Sigmoid colon (tissue), 4 donors: ENCODE measurements around the gene SHANK3.

Source experiments
- EP300 ChIP-seq, 4 donors: sonication (generic); formaldehyde crosslinking; IDR thresholded peaks; one replicate each; pipeline ENCODE4 v1.6.1; 2017; ENCODE audit warnings: antibody characterized with exemption in 4 of 4
- POLR2A ChIP-seq, 2 donors: fragments of 450-650 bp; IDR thresholded peaks; one replicate each; pipeline ENCODE4 v1.6.1; 2016; ENCODE audit warnings: antibody characterized with exemption in 2 of 2, mild to moderate bottlenecking in 2 of 2, moderate library complexity in 2 of 2
- POLR2AphosphoS5 ChIP-seq, 4 donors: sonication (generic); formaldehyde crosslinking; IDR thresholded peaks; one replicate each; pipeline ENCODE4 v1.6.1; 2017; ENCODE audit warnings: antibody characterized with exemption in 4 of 4
- TF ChIP-seq, protein P1 (sequence below), 4 experiments: fragments of 450-650 bp in 3 of 4; fragments of 200-600 bp in 1 of 4; IDR thresholded peaks; one replicate each; pipeline ENCODE4 v1.5.1; 2016 to 2019; ENCODE audit warnings: antibody characterized with exemption in 4 of 4, mild to moderate bottlenecking in 3 of 4, moderate library complexity in 2 of 4

DNA sequence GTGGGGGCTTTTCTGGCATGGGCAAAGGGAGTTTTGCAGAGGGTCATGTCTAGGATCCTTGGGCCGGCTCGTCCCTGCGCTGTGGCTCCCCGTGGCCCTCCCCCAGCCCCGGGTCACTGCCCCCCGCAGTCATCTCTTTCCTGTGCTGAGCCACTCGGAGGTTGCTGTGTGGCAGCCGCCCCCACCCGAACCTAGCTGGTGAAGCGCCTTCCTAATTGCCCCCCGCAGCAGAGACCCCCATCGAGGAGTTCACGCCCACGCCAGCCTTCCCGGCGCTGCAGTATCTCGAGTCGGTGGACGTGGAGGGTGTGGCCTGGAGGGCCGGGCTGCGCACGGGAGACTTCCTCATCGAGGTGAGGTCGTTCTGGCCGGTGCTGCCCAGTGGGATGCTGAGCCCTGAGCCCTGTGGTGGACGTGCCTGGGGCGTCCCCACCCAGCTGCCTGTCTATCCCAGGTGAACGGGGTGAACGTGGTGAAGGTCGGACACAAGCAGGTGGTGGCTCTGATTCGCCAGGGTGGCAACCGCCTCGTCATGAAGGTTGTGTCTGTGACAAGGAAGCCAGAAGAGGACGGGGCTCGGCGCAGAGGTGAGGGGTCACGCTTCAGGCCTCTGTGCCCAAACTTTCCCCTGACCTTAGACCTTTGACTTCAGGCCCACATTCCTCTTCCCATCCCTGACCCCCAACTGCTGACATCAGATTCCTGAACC lies 32.0 kb downstream of the SHANK3 start:
- TF ChIP-seq, protein P1, sequence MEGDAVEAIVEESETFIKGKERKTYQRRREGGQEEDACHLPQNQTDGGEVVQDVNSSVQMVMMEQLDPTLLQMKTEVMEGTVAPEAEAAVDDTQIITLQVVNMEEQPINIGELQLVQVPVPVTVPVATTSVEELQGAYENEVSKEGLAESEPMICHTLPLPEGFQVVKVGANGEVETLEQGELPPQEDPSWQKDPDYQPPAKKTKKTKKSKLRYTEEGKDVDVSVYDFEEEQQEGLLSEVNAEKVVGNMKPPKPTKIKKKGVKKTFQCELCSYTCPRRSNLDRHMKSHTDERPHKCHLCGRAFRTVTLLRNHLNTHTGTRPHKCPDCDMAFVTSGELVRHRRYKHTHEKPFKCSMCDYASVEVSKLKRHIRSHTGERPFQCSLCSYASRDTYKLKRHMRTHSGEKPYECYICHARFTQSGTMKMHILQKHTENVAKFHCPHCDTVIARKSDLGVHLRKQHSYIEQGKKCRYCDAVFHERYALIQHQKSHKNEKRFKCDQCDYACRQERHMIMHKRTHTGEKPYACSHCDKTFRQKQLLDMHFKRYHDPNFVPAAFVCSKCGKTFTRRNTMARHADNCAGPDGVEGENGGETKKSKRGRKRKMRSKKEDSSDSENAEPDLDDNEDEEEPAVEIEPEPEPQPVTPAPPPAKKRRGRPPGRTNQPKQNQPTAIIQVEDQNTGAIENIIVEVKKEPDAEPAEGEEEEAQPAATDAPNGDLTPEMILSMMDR (IDR thresholded peaks at IDR 0.05), result no peak
- no peak for TF ChIP-seq EP300 (IDR thresholded peaks at IDR 0.05)
- no peak for TF ChIP-seq POLR2A (IDR thresholded peaks at IDR 0.05)
- no peak for TF ChIP-seq POLR2AphosphoS5 (IDR thresholded peaks at IDR 0.05)
